ENCODE results near the gene ICAM5.

ICAM5 gene

DNA sequence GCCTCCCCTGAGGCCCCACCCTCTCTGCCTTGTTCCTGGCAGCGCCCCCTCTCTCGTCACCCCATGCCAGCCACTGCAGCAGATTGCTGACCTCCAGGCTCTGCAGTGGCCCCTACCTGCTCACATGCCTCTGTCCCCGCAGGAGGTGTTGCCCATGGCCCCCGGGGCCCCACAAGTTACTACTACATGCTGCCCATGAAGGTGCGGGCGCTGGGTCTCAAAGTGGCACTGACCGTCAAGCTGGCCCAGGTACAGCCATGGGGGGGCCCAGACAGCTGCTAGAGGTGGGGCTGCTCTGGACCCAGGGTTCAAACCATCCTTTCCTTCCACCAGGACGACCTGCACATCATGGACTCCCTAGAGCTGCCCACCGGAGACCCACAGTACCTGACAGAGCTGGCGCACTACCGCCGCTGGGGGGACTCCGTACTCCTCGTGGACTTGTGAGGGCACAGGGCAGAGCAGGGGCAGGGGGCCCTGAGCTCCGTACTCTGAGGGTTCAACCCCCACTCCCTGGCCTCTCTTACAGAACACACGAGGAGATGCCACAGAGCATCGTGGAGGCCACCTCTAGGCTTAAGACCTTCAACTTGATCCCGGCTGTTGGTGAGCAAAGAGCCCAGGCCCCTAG lies 31.6 kb upstream of the ICAM5 start:
- Histone ChIP-seq H3K27ac (ENCODE audit: low read length) (no peak overlapping the region), H3K9ac (ENCODE audit: low read depth, low read length) (no peak overlapping the region), H3K27me3 (ENCODE audit: insufficient read depth, low read length) (no peaks in the 10 kb centered on the region), H3K4me1 (ENCODE audit: insufficient read depth, low read length) (no peaks in the 10 kb centered on the region), H3K9me3 (ENCODE audit: insufficient read depth, low read depth, low read length) (no peaks in the 10 kb centered on the region), H3K36me3 (ENCODE audit: insufficient read depth, low read depth, low read length) (peaks cover 45% of the 10 kb centered on the region), H3K4me3 (ENCODE audit: low read length) (no peak overlapping the region)

DNA sequence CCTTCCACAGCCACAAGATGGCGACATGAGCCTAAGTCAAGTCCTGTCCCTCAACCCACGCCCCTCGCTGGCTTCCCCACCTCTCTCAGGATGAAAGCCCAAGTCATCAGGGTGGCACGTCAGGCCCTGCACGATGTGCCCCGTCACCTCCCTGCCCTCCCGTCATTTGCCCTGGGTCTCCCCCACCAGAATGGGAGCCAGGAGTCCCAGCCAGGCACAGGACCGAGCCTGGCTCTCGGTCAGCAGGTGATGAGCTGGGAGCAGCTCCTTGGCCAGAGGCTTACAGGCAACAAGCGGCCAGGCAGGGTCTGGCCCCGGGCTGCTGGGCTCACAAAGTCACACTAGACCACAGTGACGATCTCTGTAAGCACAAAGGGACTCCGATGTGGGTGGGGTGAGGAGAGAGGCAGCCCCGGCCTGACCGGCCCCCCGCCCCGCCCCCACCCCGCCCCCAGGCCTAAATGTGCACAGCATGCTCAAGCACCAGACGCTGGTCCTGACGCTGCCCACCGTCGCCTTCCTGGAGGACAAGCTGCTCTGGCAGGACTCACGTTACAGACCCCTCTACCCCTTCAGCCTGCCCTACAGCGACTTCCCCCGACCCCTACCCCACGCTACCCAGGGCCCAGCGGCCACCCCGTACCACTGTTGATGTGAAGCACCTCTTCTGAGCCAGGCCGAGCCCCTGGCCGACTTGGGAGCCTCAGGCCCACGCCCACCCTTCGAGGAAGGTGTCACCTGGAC lies 30.4 kb upstream of the ICAM5 start:
- no peak overlapping the region for H3K4me3 ChIP-seq (ENCODE audit: low read length)

DNA sequence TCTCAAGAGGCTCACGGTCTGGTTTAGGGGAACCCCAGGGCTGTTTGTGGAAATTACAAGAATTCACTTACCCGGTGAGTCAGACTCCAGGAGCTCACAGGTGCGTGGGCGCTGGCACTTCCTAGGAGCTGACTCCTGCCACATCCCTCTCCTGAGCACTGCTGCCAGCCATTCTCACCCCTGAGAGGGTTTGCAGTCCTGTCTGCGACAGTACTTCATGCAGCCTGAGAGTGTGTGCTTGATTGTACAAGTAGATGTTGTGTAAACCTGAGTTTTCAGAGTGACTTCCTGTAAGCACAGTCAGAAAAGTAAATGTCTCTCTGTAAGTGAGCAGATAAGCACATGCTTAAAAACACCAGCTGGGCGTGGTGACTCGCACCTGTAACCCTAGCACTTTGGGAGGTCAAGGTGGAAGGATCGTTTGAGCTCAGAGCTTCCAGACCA lies 29.6 kb upstream of the ICAM5 start:
- H3K27ac ChIP-seq (ENCODE audit: low read length), result no peak overlapping the region
- no peaks in the 10 kb centered on the region for H3K9me3 ChIP-seq (ENCODE audit: insufficient read depth, low read depth, low read length)
- no peaks in the 10 kb centered on the region for H3K27me3 ChIP-seq (ENCODE audit: insufficient read depth, low read length)
- H3K4me3 ChIP-seq (ENCODE audit: low read length), result no peak overlapping the region
- H3K4me1 ChIP-seq (ENCODE audit: insufficient read depth, low read length), result no peaks in the 10 kb centered on the region
- H3K9ac ChIP-seq (ENCODE audit: low read depth, low read length), result no peak overlapping the region
- peaks cover 27% of the 10 kb centered on the region for H3K36me3 ChIP-seq (ENCODE audit: insufficient read depth, low read depth, low read length)

More for the DNA sequence above, 30.4 kb upstream of the ICAM5 start:
- Histone ChIP-seq H3K4me1 (ENCODE audit: insufficient read depth, low read length) (no peaks in the 10 kb centered on the region), H3K27me3 (ENCODE audit: insufficient read depth, low read length) (no peaks in the 10 kb centered on the region), H3K9me3 (ENCODE audit: insufficient read depth, low read depth, low read length) (no peaks in the 10 kb centered on the region), H3K27ac (ENCODE audit: low read length) (no peak overlapping the region), H3K36me3 (ENCODE audit: insufficient read depth, low read depth, low read length) (peaks cover 35% of the 10 kb centered on the region), H3K9ac (ENCODE audit: low read depth, low read length) (no peak overlapping the region)

DNA sequence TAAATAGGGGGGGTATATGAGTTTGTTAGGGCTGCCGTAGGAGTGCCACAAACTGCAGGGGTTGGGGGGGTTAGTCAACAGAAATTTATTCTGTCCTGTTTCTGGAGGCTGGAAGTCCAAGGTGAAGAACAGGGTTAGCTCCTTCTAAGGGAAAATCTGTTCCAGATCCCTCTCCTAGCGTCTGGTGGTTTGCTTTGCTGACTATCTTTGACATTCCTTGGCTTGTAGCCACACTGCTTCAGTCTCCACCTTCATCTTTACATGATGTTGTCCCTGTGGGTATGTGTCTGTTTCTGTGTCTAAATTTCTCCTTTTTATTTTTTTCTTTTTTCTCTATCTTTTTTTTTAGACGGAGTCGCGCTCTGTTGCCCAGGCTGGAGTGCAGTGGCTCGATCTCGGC lies 27.0 kb upstream of the ICAM5 start:
- no peak overlapping the region for H3K4me3 ChIP-seq (ENCODE audit: low read length)
- no peak overlapping the region for H3K27ac ChIP-seq (ENCODE audit: low read length)
- no peak overlapping the region for H3K9ac ChIP-seq (ENCODE audit: low read depth, low read length)
- no peaks in the 10 kb centered on the region for H3K9me3 ChIP-seq (ENCODE audit: insufficient read depth, low read depth, low read length)
- H3K36me3 ChIP-seq (ENCODE audit: insufficient read depth, low read depth, low read length), result peaks cover 10% of the 10 kb centered on the region
- H3K27me3 ChIP-seq (ENCODE audit: insufficient read depth, low read length), result no peaks in the 10 kb centered on the region
- H3K4me1 ChIP-seq (ENCODE audit: insufficient read depth, low read length), result no peaks in the 10 kb centered on the region

DNA sequence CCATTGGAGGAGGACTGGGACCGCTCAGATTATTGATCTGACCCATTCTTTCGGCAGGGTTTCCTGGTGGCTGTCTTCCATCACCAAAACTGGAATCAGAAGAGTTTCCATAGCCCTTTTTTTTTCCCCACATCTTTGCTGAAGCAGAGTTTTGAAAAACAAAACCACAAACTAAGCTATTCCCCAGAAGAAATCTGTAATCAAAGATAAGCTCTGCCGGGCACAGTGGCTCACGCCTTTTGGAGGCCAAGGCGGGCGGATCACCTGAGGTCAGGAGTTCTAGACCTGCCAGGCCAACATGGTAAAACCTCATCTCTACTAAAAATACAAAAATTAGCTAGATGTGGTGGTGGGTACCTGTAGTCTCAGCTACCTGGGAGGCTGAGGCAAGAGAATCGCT lies 23.0 kb upstream of the ICAM5 start:
- H3K4me3 ChIP-seq (ENCODE audit: low read length), result no peak overlapping the region
- H3K27ac ChIP-seq (ENCODE audit: low read length), result no peak overlapping the region
- H3K27me3 ChIP-seq (ENCODE audit: insufficient read depth, low read length), result peaks cover 29% of the 10 kb centered on the region
- H3K9me3 ChIP-seq (ENCODE audit: insufficient read depth, low read depth, low read length), result no peaks in the 10 kb centered on the region
- no peak overlapping the region for H3K9ac ChIP-seq (ENCODE audit: low read depth, low read length)
- H3K36me3 ChIP-seq (ENCODE audit: insufficient read depth, low read depth, low read length), result no peaks in the 10 kb centered on the region
- no peaks in the 10 kb centered on the region; the same call in 1 of the 2 replicates for H3K4me1 ChIP-seq (ENCODE audit: insufficient read depth, low read length)

DNA sequence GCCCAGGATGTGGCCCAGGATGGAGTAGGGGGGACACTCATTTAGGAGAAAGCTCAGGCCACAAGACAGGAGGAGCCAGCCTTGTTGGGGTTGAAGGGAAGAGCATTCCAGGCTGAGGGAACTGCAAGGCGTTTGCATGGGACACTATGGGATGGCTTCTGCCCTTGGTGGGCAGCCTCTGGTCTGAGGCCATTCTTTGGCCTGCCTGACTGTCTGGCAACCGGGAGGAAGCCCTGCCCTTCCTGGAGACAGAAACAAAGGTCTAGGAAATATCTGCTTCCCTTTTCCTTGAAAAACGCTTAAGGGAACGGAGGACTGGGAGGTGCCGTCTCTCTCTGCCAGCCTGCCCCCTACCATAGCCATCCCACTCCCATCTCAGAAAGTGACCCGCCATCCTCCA lies 21.7 kb upstream of the ICAM5 start:
- no peaks in the 10 kb centered on the region; the same call in 1 of the 2 replicates for H3K4me1 ChIP-seq (ENCODE audit: insufficient read depth, low read length)
- no peak overlapping the region for H3K9ac ChIP-seq (ENCODE audit: low read depth, low read length)
- H3K27me3 ChIP-seq (ENCODE audit: insufficient read depth, low read length), result peaks cover 43% of the 10 kb centered on the region
- H3K36me3 ChIP-seq (ENCODE audit: insufficient read depth, low read depth, low read length), result no peaks in the 10 kb centered on the region
- H3K9me3 ChIP-seq (ENCODE audit: insufficient read depth, low read depth, low read length), result no peaks in the 10 kb centered on the region
- H3K27ac ChIP-seq (ENCODE audit: low read length), result no peak overlapping the region
- H3K4me3 ChIP-seq (ENCODE audit: low read length), result no peak overlapping the region

DNA sequence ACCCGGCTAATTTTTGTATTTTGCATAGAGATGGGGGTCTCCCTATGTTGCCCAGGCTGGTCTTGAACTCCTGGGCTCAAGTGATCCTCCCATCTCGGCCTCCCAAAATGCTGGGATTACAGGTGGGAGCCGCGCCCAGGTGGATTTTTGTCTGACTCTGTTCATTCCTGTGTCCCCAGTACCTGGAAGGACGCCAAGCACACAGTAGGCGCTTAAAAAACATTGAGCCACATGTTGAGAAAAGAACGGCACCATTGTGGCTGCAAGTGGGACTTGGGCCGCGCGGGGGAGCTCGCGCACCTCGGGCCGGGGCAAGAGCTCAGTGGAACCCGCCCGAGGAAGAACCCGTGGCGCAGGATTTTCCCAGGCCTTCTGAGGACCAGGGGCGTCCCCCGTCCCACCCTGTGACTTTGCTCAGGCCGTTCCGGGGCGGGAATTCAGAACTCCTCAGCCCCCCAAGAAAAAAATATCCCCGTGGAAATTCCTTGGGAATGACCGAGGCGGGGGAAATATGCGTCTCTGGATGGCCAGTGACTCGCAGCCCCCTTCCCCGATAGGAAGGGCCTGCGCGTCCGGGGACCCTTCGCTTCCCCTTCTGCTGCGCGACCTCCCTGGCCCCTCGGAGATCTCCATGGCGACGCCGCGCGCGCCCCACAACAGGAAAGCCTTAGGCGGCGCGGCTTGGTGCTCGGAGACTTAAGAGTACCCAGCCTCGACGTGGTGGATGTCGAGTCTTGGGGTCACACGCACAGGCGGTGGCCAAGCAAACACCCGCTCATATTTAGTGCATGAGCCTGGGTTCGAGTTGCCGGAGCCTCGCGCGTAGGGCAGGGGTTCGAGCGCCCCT lies 20.2 kb upstream of the ICAM5 start:
- Histone ChIP-seq H3K27me3 (ENCODE audit: insufficient read depth, low read length) (peaks cover 43% of the 10 kb centered on the region), H3K27ac (ENCODE audit: low read length) (no peak overlapping the region), H3K4me3 (ENCODE audit: low read length) (peak overlapping the region; percentile 68; the same call in 1 of the 2 replicates), H3K4me1 (ENCODE audit: insufficient read depth, low read length) (no peaks in the 10 kb centered on the region; the same call in 1 of the 2 replicates), H3K9me3 (ENCODE audit: insufficient read depth, low read depth, low read length) (no peaks in the 10 kb centered on the region), H3K36me3 (ENCODE audit: insufficient read depth, low read depth, low read length) (no peaks in the 10 kb centered on the region), H3K9ac (ENCODE audit: low read depth, low read length) (no peak overlapping the region)

DNA sequence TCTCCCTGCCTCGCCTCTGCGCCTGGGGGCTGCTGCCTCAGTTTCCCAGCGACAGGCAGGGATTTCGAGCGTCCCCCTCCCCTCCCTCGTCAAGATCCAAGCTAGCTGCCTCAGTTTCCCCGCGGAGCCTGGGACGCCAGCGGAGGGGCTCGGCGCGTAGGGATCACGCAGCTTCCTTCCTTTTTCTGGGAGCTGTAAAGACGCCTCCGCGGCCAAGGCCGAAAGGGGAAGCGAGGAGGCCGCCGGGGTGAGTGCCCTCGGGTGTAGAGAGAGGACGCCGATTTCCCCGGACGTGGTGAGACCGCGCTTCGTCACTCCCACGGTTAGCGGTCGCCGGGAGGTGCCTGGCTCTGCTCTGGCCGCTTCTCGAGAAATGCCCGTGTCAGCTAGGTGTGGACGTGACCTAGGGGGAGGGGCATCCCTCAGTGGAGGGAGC lies 19.6 kb upstream of the ICAM5 start:
- Histone ChIP-seq H3K9ac (ENCODE audit: low read depth, low read length) (peak overlapping the region; percentile 32; the same call in 1 of the 2 replicates), H3K36me3 (ENCODE audit: insufficient read depth, low read depth, low read length) (no peaks in the 10 kb centered on the region), H3K4me3 (ENCODE audit: low read length) (peak overlapping the region; percentile 68), H3K27ac (ENCODE audit: low read length) (no peak overlapping the region), H3K4me1 (ENCODE audit: insufficient read depth, low read length) (no peaks in the 10 kb centered on the region; the same call in 1 of the 2 replicates), H3K9me3 (ENCODE audit: insufficient read depth, low read depth, low read length) (no peaks in the 10 kb centered on the region), H3K27me3 (ENCODE audit: insufficient read depth, low read length) (peaks cover 43% of the 10 kb centered on the region)

DNA sequence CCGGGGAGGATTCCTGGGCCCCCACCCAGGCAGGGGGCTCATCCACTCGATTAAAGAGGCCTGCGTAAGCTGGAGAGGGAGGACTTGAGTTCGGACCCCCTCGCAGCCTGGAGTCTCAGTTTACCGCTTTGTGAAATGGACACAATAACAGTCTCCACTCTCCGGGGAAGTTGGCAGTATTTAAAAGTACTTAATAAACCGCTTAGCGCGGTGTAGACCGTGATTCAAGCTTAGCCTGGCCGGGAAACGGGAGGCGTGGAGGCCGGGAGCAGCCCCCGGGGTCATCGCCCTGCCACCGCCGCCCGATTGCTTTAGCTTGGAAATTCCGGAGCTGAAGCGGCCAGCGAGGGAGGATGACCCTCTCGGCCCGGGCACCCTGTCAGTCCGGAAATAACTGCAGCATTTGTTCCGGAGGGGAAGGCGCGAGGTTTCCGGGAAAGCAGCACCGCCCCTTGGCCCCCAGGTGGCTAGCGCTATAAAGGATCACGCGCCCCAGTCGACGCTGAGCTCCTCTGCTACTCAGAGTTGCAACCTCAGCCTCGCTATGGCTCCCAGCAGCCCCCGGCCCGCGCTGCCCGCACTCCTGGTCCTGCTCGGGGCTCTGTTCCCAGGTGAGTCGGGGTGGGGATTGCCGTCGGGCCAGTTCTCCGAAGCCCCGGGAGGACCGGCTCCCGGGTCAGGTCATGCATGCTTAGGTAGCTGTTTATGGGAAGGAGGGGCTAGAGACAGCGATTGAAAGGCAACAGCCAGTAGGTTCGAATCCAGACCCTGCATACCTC lies 18.9 kb upstream of the ICAM5 start, which contains the start of gene ICAM1:
Gene ICAM1, plus strand, starts transcription at position 505 of the 779 bp plus-strand sequence. Its CDS starts 40 bp downstream, at position 545.
- Histone ChIP-seq H3K4me1 (ENCODE audit: insufficient read depth, low read length) (no peaks in the 10 kb centered on the region; the same call in 1 of the 2 replicates), H3K9ac (ENCODE audit: low read depth, low read length) (peak within 1 kb of the TSS; percentile 59; the same call in 1 of the 2 replicates), H3K27ac (ENCODE audit: low read length) (no peak within 1 kb of the TSS), H3K27me3 (ENCODE audit: insufficient read depth, low read length) (peaks cover 43% of the 10 kb centered on the region), H3K36me3 (ENCODE audit: insufficient read depth, low read depth, low read length) (no peaks in the 10 kb centered on the region), H3K4me3 (ENCODE audit: low read length) (peak within 1 kb of the TSS; percentile 68), H3K9me3 (ENCODE audit: insufficient read depth, low read depth, low read length) (no peaks in the 10 kb centered on the region)

DNA sequence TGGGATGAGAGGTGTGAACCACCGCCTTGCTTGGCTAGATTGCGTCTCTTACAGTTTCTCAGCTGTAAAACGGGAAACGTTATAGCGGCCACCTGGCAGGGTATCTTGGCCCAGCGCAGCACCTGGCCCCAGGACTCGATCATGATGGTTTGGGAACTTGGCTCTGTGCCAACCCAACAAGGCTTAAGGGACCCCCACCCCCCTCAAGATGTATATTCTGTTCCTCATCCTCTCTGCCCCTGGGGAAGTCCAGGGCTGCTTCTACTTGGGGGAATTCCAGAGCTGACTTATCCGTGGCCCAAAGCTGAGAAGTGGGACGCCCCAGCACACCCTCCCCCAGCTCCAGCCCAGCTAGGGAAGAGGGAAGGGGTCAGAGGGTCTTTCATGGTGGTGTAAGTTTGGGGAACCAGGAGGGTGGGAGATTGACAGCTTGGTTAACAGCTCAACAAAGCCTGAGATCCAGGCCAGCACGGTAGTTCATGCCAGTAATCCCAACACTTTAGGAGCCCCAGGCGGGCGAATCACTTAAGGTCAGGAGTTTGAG lies 18.1 kb upstream of the ICAM5 start:
- Histone ChIP-seq H3K9ac (ENCODE audit: low read depth, low read length) (no peak overlapping the region; the same call in 1 of the 2 replicates), H3K36me3 (ENCODE audit: insufficient read depth, low read depth, low read length) (no peaks in the 10 kb centered on the region), H3K4me3 (ENCODE audit: low read length) (peak overlapping the region; percentile 68; the same call in 1 of the 2 replicates), H3K9me3 (ENCODE audit: insufficient read depth, low read depth, low read length) (no peaks in the 10 kb centered on the region), H3K27me3 (ENCODE audit: insufficient read depth, low read length) (peaks cover 43% of the 10 kb centered on the region), H3K27ac (ENCODE audit: low read length) (no peak overlapping the region), H3K4me1 (ENCODE audit: insufficient read depth, low read length) (no peaks in the 10 kb centered on the region; the same call in 1 of the 2 replicates)

All from iPS-20b (cell line).